ENCODE data around the gene ARHGAP15. TPM values are rescaled to one million over a fixed set of nuclear protein-coding genes. Genes with fewer than 3 reads are reported as not detected.

The ARHGAP15 gene
- total RNA-seq, 1 donor from 2014 or later, result 6.8 TPM

GRCh38 chr2:143140864-143141661 is 11.8 kb downstream of the ARHGAP15 start:
- intact Hi-C loops (cut with DNase I), result no loop called here
- DNase-seq (ENCODE audit: low spot score), result no peak

- DNase-seq (ENCODE audit: low spot score), result no peak
- intact Hi-C loops (cut with DNase I), result no loop called here
Measured at GRCh38 chr2:143142598-143142997, 13.4 kb downstream of the ARHGAP15 start.

DNA sequence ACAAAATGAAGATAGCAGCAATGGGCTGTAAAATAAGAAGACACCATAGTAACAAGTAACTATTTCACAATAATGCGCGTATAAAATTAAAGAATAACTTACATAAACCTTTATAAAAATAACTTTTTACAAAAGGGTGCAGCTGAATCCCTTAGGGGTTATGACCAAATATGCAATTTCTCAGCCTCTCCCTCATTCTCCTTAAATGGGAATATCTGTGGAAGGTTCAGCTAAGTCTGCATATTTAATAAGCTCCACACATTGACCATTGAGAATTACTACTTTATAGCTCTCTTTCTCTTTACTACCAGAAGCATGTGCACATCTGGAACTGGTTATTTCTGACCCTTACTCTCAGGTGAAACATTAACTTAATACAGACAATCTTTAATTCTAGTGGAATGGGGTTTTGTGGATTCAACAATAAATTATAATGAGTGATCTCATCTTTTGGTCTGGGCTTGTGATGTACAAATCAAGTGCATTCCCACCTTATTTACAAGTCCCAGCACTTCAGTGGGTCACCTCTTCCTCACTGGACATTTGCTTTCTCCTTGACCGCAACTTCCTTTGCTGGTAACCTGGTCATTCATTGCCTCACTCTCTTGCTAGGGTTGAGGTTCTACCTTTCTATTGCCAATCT is 15.7 kb downstream of the ARHGAP15 start:
- intact Hi-C loops (cut with DNase I), result no loop called here
- DNase-seq (ENCODE audit: low spot score), result no peak

DNA sequence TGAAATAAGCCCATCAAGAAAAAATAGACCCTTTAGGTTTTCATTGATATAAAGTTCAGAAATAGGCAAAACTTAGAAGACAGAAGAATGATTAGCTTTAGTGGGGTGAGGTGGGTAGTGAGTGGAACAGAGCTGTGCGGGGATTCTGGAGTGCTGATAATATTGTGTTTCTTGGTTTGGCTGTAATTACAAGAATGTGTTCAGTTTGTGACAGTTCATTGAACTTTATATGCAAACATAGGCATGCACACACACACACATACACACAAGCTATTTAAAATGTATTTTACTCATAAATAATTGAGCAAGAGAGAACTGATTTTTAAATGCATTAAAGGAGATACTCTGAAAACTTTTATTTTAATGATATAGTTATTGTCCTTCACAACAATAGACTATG is 17.1 kb downstream of the ARHGAP15 start:
- DNase-seq (ENCODE audit: low spot score), result no peak
- intact Hi-C loops (cut with DNase I), result no loop called here

- intact Hi-C loops (cut with DNase I), result no loop called here
- DNase-seq (ENCODE audit: low spot score), result no peak
Measured at GRCh38 chr2:143146815-143147530, 17.8 kb downstream of the ARHGAP15 start.

GRCh38 chr2:143148011-143148410 is 18.8 kb downstream of the ARHGAP15 start:
- intact Hi-C loops (cut with DNase I), result no loop called here
- no peak for DNase-seq (ENCODE audit: low spot score)

DNA sequence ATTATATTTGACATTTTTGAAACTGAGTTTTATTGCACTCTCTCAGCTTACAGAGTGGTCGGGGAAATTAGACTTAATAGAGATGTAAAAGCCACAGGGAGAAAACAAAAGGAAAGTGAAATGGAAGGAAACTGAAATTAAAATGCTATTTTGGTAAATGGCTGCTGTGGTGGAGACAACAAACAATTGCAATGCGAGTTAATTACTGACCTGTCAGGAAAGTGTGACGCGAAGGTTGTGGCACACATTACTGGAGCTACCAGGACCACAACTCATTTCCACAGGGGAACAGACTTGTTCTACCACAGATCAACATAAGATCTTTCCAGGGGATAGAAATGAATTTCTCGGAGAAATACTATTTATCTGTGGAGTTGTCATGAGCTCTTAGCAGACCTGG is 19.5 kb downstream of the ARHGAP15 start:
- no peak for DNase-seq (ENCODE audit: low spot score)
- intact Hi-C loops (cut with DNase I), result no loop called here

DNA sequence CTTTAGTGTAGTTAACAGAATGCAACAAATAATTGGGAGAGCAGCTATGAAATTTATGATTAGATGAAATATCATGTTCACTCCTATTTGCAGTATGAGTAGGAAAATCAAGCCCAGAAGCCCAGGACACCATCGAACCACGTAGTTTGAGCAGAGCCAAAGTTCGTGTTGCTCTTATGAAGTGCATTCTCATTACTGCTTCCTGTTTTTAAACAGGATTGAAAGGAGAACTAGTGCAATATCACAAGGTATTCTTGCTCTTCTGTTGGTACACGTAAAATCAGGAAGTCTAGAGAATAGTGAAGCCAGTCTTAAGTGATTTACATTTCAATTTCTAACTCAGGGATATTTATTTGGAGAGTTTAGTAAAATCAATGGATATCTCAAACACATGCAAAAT is 21.1 kb downstream of the ARHGAP15 start:
- intact Hi-C loops (cut with DNase I), result no loop called here
- DNase-seq (ENCODE audit: low spot score), result no peak

GRCh38 chr2:143151111-143151752 is 22.0 kb downstream of the ARHGAP15 start:
- DNase-seq (ENCODE audit: low spot score), result no peak
- intact Hi-C loops (cut with DNase I), result no loop called here

DNA sequence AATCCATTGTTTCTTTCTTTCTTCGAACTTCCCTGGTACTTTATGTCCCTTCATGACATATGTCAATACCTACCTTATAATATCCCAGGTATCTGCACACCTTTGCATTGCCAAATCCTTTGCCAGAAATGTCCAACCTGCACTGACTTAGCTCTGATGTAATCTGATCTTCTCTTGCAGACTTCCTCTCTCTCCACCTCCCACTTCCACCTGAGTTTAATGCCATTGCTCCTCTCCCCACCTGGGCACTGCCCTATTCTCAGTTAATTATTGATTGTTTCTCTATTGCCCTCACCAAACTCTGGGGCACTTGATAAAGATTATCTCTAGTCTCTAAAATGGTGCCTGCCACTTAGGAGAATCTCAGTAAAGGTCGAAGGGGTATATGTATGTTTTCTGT is 23.0 kb downstream of the ARHGAP15 start:
- no peak for DNase-seq (ENCODE audit: low spot score)
- intact Hi-C loops (cut with DNase I), result no loop called here

- DNase-seq (ENCODE audit: low spot score), result no peak
- intact Hi-C loops (cut with DNase I), result no loop called here
Measured at GRCh38 chr2:143152637-143153036, 23.4 kb downstream of the ARHGAP15 start.

DNA sequence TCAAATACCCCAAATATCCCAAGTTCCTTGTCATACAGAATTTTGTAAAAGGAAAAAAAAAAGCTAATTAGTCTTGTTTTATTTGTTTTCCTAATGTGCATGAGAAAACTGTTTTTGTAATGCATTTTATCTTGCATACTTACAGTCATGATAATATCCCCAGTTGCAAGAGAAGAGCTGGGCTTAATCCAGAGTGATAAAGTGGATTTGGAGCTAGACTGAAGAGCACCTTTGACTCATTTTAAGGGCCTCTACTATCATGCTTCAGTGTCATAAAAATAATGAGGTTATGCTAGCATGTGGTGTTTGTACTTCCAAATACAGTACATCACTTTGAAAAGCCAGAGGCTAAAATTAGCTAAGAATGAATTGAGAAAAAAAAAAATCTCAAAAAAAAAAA is 26.4 kb downstream of the ARHGAP15 start:
- intact Hi-C loops (cut with DNase I), result no loop called here
- DNase-seq (ENCODE audit: low spot score), result no peak

GRCh38 chr2:143157001-143157400 is 27.8 kb downstream of the ARHGAP15 start:
- intact Hi-C loops (cut with DNase I), result no loop called here
- DNase-seq (ENCODE audit: low spot score), result no peak

GRCh38 chr2:143157418-143157817 is 28.2 kb downstream of the ARHGAP15 start:
- DNase-seq (ENCODE audit: low spot score), result no peak

DNA sequence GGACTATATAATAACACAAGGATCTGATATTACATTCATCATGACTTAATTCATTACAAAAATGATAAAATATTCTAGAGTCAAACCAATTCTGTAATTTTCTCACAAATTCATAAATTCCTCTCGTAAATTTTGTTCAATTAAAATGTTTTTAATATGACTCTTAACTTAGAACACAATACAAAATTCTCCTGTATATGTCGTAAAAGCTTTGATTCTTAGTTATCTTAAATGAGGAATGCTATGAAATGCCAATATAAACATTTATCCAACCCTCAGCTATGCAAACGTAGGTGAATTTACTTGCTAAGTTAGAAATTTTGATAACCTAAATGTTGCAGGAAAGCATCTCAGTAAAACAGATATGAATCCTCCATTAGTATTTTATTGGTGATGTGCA is 28.9 kb downstream of the ARHGAP15 start:
- intact Hi-C loops (cut with DNase I), result no loop called here

More at GRCh38 chr2:143157418-143157817, 28.2 kb downstream of the ARHGAP15 start:
- intact Hi-C loops (cut with DNase I), result no loop called here

GRCh38 chr2:143158551-143159485 is 29.6 kb downstream of the ARHGAP15 start:
- no peak for DNase-seq (ENCODE audit: low spot score)
- intact Hi-C loops (cut with DNase I), result no loop called here

More for the DNA sequence above, 28.9 kb downstream of the ARHGAP15 start:
- DNase-seq (ENCODE audit: low spot score), result no peak

GRCh38 chr2:143159486-143159840 is 30.2 kb downstream of the ARHGAP15 start:
- intact Hi-C loops (cut with DNase I), result no loop called here
- no peak for DNase-seq (ENCODE audit: low spot score)

DNA sequence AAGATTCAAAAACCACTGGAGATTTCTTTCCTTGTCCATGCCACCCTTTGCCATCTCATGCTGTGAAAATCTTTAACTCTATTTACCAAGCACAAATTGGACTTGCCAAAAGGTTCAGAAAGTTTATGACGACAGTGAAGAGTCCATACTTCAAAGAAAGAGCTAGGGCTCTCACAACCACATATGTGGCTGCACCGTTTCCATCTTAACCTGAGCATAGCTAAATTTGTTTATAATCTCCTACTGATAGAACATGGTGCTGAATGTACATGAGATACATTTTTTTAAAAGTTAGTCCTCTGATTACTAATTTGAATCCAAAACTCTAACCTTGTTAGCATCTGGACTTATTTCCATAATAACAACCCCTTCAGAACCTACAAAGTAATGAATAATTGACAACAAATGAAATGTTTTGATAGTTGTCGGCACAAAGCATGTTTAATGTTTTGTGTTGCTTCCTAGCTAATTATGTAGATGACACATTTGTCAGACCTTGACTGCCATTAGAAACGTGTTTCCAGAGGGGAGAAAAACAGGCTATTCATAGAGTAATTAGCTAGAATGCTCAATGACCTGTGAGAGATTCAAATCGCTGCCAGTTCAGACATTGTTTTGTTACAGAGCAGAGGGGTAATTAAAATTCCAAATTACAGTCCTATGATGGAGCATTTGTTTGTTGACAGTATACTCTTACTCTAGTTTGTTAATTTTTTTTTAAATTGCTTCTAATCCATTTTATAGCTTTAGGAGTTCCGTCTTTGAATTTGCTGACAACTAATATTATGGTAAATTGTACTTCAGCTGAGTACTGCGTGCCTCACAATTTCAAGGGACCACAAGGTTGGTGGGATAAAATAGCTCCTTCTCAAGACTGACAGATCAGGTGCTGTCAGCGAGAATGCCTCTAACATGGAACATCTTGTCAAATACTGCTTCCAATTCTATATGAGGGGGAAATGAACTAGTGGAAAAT is 31.8 kb downstream of the ARHGAP15 start:
- no peak for DNase-seq (ENCODE audit: low spot score)
- intact Hi-C loops (cut with DNase I), result no loop called here
